Astrocyte of the spinal cord (primary cell): ENCODE results near the gene CACNA1S.

Source experiments
- DNase-seq: peaks from one replicate; pipeline ENCODE4 v3.0.0; 2011; ENCODE audit warnings: low read depth, low spot score
- H3K4me3 ChIP-seq: 2 replicates; pipeline ENCODE4 v1.5.1; 2011; ENCODE audit warnings: low read depth, mild to moderate bottlenecking, low read length, moderate library complexity
- CTCF ChIP-seq: IDR thresholded peaks from 2 replicates; pipeline ENCODE4 v1.5.1; 2012; ENCODE audit warnings: low read depth, mild to moderate bottlenecking, low read length, inconsistent platforms
- in situ Hi-C: cut with HindIII; loops from 2 replicates; pipeline ENCODE4 v1.10.0; 2017; ENCODE audit warnings: low sequenced_read_pairs

Gene CACNA1S

GRCh38 chr1:201083741-201084140 is 28.5 kb downstream of the CACNA1S start:
- H3K4me3 ChIP-seq = no peak overlapping the region
- DNase-seq = no peak
- in situ Hi-C loops = no loop called here
- TF ChIP-seq CTCF = no peak

- no peak for TF ChIP-seq CTCF
- no peak for DNase-seq
- H3K4me3 ChIP-seq = no peak overlapping the region
- in situ Hi-C loops = no loop called here
These were observed 32.1 kb downstream of the CACNA1S start for GRCh38 chr1:201080135-201080534.

GRCh38 chr1:201077736-201078135 is 34.5 kb downstream of the CACNA1S start:
- no peak for DNase-seq
- no peak for TF ChIP-seq CTCF
- in situ Hi-C loops = no loop called here
- no peak overlapping the region for H3K4me3 ChIP-seq

- no peak for TF ChIP-seq CTCF
- in situ Hi-C loops = no loop called here
- no peak overlapping the region for H3K4me3 ChIP-seq
- DNase-seq = no peak
These were observed 35.1 kb downstream of the CACNA1S start for GRCh38 chr1:201077116-201077515.

GRCh38 chr1:201076092-201076491 is 36.1 kb downstream of the CACNA1S start:
- no peak for DNase-seq
- in situ Hi-C loops = no loop called here
- no peak overlapping the region for H3K4me3 ChIP-seq
- TF ChIP-seq CTCF = no peak

- in situ Hi-C loops = no loop called here
- H3K4me3 ChIP-seq = no peak overlapping the region
- no peak for DNase-seq
- TF ChIP-seq CTCF = no peak
These were observed 38.2 kb downstream of the CACNA1S start for GRCh38 chr1:201074018-201074417.

GRCh38 chr1:201072922-201073321 is 39.3 kb downstream of the CACNA1S start:
- in situ Hi-C loops = no loop called here
- no peak for TF ChIP-seq CTCF
- H3K4me3 ChIP-seq = no peak overlapping the region
- no peak for DNase-seq
